Activated gamma-delta T cell (primary cell): Measurements from ENCODE around the gene KRT222.
A peak's percentile ranks its signal among the peaks of the same experiment; 100 is the strongest.

Experiments used
- DNase-seq: peaks from one replicate; lab custom pipeline; 2025; lab: John Stamatoyannopoulos, UW

Gene KRT222

DNA sequence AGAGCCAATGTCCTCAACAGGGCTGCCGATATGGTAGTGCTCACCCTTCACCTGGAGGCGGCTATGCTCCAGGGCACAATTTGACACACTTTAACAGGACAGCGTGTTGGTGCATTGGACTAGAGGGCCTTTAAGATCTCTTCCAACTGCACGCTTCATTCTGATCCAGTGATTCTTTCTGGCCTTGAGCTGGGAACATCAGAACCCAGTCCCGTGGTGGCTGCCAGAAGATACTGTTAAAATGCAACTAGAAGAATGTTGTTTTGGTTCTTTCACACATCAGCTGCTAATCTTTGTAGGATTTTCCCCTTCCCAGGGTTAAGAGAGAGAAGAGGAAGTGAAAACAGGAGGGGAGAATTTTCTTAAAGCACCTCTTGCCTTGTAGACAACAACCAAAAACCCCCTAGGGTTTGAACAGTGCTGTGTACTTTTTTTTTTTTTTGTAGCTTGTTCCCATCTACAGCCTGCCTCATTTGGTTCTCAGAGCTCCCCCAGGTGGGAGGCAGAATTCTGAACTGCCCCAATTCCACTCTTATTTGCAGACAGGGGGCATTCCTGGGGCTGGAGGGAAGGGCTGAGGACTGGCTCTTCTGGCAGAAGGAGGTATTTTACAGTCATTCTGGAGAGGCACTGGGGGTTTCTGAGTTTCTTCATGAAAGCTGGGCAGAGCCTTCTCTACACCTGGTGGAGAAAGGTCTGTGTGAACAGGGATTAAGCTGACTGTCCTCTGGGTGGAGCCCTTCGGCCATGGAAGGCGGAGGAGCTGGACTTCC is 49.7 kb downstream of the KRT222 start:
- no peak for DNase-seq

GRCh38 chr17:40614431-40615067 is 50.4 kb downstream of the KRT222 start:
- no peak for DNase-seq

DNA sequence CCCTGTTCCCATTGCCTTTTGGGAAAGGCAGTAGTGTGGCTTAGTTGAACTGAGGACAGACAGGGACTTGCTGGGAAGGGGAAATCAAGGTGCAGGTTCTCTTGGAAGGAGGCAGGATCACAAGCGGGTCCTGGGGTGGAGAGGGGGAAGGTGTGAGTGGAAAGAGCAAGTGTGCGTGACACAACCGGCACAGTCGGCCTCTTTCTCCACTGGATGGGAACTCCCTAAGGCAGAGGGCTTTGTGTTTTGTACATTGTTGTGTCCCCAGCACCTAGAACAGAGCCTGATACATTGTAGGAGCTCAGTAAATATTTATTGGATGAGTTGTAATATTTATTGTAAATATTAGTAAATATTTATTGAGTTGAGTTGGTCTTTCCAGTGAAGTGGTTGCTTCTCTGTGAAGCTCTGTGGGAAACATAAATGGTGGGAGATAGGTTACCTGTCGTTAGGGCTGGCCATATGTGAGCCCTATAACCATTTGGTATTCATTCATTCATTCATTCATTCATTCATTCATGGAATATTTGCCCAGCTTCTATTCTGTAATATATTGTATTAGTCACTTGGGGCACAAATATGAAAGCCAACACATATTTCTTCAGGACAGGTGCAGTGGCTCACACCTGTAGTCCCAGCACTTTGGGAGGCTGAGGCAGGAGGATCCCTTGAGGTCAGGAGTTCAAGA is 51.4 kb downstream of the KRT222 start:
- no peak for DNase-seq

DNA sequence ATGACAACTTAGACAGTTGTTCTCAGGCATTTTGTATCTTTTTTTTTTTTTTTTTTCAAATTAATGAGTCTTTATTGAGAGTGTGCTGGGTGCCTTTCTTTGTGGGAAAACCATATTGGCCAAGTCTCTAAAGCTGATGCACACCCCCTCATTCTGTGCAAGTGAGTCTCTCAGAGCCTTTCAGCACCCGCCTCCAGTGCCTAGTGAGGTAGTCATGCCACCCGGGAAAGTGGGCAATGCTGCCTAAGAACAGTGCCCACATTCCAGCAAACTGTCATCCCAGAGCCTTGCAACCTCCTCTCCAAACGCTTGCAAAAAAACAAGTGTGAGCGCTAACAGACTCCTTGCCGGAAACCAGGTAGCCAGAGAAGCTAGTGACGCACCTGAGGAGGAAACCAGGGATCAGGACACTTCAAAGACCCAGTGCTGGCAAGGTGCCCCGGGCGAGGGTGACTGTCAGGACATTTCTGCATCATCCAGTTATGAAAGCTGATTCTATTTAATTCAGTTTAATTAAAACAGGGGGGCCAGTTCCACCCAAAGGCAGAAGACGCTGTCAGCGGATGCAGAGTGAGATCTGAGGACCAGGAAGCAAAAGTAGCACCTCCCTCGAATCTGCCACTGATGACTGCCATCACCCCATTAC is 52.3 kb downstream of the KRT222 start:
- DNase-seq, result peak; percentile 22

GRCh38 chr17:40611840-40612474 is 53.0 kb downstream of the KRT222 start:
- no peak for DNase-seq

- DNase-seq, result no peak
Observed at GRCh38 chr17:40610359-40610758, 54.6 kb downstream of the KRT222 start.

GRCh38 chr17:40608061-40608581 is 56.9 kb downstream of the KRT222 start:
- no peak for DNase-seq

- peak; percentile 25 for DNase-seq
Observed at GRCh38 chr17:40607641-40608040, 57.3 kb downstream of the KRT222 start.

DNA sequence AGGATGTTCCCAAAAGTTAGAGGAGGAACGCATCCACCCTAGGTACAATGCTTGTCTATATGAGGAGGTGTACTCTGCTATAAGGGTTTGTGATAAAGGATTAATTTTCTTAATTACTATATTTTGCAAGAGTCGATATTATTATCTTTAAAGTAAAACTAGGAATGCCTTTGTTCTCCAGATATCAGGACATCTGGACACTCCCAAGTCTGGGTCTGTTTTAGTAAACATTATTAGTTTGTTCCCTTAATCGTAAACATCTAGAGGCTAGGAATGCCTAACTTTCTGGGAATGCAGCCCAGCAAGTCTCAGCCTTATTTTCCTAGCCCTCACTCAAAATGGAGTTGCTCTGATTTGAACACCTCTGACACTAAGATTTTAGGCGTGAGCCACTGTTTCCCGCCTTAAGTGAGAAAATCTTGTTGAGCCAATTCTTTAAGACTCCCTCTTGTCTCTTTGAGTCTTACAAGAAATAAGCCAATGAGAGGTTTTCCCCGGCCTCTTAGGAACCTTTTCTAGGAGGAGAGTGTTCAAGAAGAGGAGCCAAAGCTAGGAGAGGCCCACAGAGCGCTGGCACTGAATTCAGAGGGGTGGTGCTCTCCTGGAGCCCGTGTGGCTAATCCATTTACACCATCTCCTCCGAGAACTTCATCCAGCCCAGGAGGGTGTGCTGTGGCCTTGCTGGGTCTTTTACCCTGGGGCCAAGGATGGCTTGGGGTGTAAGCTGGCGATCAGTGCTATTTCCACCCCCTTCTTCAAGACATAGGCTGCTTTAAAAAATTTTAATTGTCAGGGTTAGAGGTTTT is 58.2 kb downstream of the KRT222 start:
- DNase-seq, result no peak

DNA sequence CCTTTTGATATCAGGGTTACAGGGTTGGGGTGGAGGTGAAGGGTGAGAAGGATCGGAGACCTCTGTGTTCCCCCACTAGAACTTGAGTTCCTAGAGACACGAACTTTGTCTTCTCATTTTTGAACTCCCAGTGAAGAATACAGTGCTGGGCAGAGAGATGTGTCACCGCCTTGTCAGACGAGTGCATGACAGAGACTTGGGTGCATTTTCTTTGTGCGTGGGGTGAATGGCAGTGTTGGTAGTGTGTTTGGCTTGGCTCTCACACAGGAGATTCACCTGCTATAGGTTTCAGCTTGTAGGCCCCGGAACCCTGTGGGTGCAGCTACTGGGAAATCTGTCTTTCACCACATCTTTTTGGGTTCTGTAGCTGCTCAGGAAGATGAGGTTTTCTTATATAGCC is 59.7 kb downstream of the KRT222 start:
- DNase-seq, result no peak
